Progenitor cell of endocrine pancreas (in vitro differentiated cells): Measurements from ENCODE around the gene CA10. TPM values are rescaled to one million over a fixed set of nuclear protein-coding genes. Genes with fewer than 3 reads are reported as not detected.

Source experiments
- DNase-seq: peaks from one replicate; pipeline ENCODE4 v3.0.0; 2021; ENCODE audit warnings: low spot score; ENCODE audit not compliant: unreplicated experiment
- H3K27ac Mint-ChIP-seq: 2 replicates; pipeline ENCODE4 v1.8.0; 2021; ENCODE audit warnings: mild to moderate bottlenecking, moderate library complexity, mixed read lengths
- H3K27me3 Mint-ChIP-seq: 2 replicates; pipeline ENCODE4 v1.8.0; 2021; ENCODE audit warnings: mixed read lengths
- H3K36me3 Mint-ChIP-seq: 2 replicates; pipeline ENCODE4 v1.8.0; 2022; ENCODE audit warnings: mixed read lengths; ENCODE audit not compliant: insufficient read depth
- H3K4me1 Mint-ChIP-seq: 2 replicates; pipeline ENCODE4 v1.8.0; 2021; ENCODE audit warnings: low read depth, mixed read lengths
- H3K4me3 Mint-ChIP-seq: 2 replicates; pipeline ENCODE4 v1.8.0; 2021; ENCODE audit warnings: low read depth, mild to moderate bottlenecking, moderate library complexity, mixed read lengths
- H3K9me3 Mint-ChIP-seq: 2 replicates; pipeline ENCODE4 v1.8.0; 2021; ENCODE audit warnings: low read depth, mixed read lengths
- total RNA-seq: library from RNA; stranded (reverse); gene quantifications from 2 replicates; pipeline ENCODE4 v1.2.1, GENCODE V29; 2021
- TF ChIP-seq, protein P1 (sequence below): fragments of 200-600 bp; sonication (generic); IDR thresholded peaks from one replicate; pipeline ENCODE4 v1.5.0; 2021; ENCODE audit warnings: antibody characterized with exemption, mild to moderate bottlenecking; ENCODE audit not compliant: unreplicated experiment

The CA10 gene
- total RNA-seq, 1 donor from 2014 or later = 0.53 TPM

DNA sequence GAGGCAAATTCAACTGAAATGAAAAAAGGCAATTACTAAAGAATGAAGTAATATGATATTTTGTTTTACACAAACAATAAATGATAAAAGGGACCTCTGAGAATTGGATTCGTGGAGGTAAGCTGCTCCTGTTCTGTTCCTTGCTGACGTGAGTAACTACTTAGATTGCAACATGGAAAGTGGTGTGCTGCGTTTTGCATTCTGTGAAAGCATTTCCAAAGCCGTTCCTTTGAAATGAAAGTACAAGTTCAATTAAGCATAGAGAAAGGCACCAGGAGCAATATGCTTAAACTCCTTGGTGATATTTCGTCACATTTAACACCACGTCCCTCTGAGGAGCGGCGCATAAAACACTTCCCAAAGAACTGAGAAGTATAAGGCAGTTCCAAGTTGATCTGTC is 516.5 kb downstream of the CA10 start:
- Mint-ChIP-seq H3K9me3 (no peaks in the 10 kb centered on the region), H3K36me3 (no peaks in the 10 kb centered on the region), H3K4me1 (peaks cover 9% of the 10 kb centered on the region), H3K27me3 (peaks cover 7% of the 10 kb centered on the region), H3K27ac (no peak overlapping the region), H3K4me3 (no peak overlapping the region)
- TF ChIP-seq, protein P1, sequence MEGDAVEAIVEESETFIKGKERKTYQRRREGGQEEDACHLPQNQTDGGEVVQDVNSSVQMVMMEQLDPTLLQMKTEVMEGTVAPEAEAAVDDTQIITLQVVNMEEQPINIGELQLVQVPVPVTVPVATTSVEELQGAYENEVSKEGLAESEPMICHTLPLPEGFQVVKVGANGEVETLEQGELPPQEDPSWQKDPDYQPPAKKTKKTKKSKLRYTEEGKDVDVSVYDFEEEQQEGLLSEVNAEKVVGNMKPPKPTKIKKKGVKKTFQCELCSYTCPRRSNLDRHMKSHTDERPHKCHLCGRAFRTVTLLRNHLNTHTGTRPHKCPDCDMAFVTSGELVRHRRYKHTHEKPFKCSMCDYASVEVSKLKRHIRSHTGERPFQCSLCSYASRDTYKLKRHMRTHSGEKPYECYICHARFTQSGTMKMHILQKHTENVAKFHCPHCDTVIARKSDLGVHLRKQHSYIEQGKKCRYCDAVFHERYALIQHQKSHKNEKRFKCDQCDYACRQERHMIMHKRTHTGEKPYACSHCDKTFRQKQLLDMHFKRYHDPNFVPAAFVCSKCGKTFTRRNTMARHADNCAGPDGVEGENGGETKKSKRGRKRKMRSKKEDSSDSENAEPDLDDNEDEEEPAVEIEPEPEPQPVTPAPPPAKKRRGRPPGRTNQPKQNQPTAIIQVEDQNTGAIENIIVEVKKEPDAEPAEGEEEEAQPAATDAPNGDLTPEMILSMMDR = no peak
- DNase-seq = no peak

DNA sequence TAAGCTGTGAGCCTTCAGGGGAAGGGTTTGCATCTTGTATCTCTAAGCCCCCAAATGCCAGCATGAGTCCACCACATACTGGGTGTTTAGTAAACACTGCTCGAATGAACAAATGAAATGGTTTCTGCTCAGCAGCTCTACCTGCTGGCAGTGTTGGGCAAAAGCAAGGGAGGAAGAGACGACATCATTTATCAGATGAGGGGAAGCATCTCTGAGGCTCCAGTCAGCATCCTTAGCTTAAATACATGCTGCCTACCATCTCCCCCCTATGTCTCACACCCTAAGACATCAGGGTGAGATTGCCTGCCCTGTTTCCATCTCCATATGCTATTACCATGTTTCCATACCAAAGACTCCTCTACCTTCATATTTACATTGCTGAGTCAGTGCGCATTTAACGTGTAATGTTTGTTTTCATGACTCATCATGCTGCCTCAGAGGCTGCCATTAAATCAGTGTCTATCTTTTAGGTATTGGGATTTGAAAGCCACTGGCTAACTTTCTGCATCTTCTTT is 518.3 kb downstream of the CA10 start:
- H3K36me3 Mint-ChIP-seq = no peaks in the 10 kb centered on the region
- DNase-seq = no peak
- peaks cover 7% of the 10 kb centered on the region for H3K27me3 Mint-ChIP-seq
- TF ChIP-seq, protein P1 = peak; percentile 39
- no peaks in the 10 kb centered on the region for H3K9me3 Mint-ChIP-seq
- no peak overlapping the region for H3K4me3 Mint-ChIP-seq
- H3K4me1 Mint-ChIP-seq = peaks cover 3% of the 10 kb centered on the region
- no peak overlapping the region for H3K27ac Mint-ChIP-seq

DNA sequence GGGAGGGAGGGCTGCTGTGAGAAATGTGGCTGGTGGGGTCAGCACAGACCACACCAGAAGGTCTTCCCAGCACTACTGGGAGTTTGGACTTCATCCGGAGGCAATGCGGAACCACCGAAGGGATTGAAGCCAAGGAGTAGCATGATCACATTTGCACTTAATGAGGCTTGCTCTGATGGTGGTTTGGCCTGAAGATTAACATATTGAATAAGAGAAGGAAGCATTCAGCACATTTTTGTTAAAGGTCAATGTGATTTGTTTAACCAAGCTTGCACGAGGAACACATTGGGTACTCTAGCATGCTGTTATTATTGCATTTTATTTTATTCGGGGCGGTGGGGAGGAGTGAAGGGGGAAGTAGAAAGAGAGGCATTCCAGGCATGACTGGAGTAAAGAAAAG is 519.5 kb downstream of the CA10 start:
- Mint-ChIP-seq H3K4me3 (no peak overlapping the region), H3K27me3 (peaks cover 5% of the 10 kb centered on the region), H3K27ac (no peak overlapping the region), H3K9me3 (no peaks in the 10 kb centered on the region), H3K36me3 (no peaks in the 10 kb centered on the region), H3K4me1 (peaks cover 3% of the 10 kb centered on the region)
- DNase-seq = no peak
- TF ChIP-seq, protein P1 = no peak

DNA sequence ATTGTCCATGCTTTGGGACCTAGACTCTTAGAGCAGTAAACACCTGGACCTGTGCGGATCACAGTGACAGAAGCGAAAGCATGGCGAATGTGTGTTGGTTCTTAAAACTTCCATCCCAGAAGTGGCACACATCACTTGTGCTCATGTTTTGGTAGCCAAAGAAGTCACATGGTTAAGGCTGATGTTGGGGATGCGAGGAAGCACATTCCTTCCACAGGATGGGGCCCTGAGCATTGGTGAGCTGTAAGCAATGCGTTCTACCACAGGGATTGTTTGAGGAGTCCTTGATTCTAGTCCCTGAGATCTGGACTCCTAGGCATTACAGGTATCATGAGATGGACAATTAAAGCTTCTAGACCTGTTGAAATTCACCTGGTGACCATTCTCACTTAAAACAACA is 522.2 kb downstream of the CA10 start:
- TF ChIP-seq, protein P1 = peak; percentile 16
- Mint-ChIP-seq H3K9me3 (peaks cover 4% of the 10 kb centered on the region), H3K4me1 (peaks cover 6% of the 10 kb centered on the region), H3K4me3 (no peak overlapping the region), H3K27ac (no peak overlapping the region), H3K36me3 (peaks cover under 1% of the 10 kb centered on the region), H3K27me3 (no peaks in the 10 kb centered on the region)
- DNase-seq = no peak

DNA sequence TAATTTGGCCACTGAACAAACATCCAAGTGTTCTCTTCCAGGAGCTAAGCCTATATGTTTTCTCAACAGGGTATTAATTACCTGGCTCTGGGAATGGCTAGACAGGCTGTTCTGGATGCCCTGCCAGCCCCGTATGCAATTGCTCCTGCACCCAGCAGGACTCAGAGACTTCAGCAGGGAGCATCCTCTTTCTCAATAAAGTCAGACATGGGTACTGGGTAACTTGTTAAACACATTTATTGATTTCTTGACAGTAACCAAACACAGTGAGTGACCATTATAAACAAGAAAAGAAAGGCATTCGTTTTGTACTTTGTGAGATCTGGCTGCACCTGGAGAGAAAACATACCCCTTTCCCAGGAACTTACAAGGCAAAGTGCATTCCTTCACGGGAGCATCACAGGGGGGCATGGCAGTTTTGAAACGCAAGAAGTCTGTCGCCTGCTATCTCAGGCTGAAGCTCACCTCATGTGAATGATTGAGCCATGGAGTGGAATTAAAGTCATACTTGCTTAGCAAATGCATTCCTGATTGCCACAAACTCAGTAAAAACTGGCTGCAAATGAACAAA is 528.3 kb downstream of the CA10 start:
- peaks cover 4% of the 10 kb centered on the region for H3K36me3 Mint-ChIP-seq
- H3K4me1 Mint-ChIP-seq = peaks cover 33% of the 10 kb centered on the region
- H3K9me3 Mint-ChIP-seq = peaks cover 8% of the 10 kb centered on the region
- H3K27me3 Mint-ChIP-seq = no peaks in the 10 kb centered on the region
- no peak overlapping the region for H3K4me3 Mint-ChIP-seq
- H3K27ac Mint-ChIP-seq = peak overlapping the region; percentile 51
- TF ChIP-seq, protein P1 = peak; percentile 12
- DNase-seq = no peak
